ENCODE data around the gene PCDHGA8. TPM values are rescaled to one million over a fixed set of nuclear protein-coding genes. Genes with fewer than 3 reads are reported as not detected.
A peak's percentile ranks its signal among the peaks of the same experiment; 100 is the strongest.

PCDHGA8 gene
- total and polyA plus RNA-seq, 2 of the 13 experiments (the other 11 are each of a cell fraction or from before 2014, with no cell fraction given): 0.05 to 0.29 TPM

- TF ChIP-seq ZNF577 (CRISPR knock-in tag; IDR thresholded peaks at IDR 0.05; ENCODE audit: borderline replicate concordance, low read depth): no peak
- peak; percentile 60; the same call in 1 of the 2 replicates for TF ChIP-seq ZMYM4 (CRISPR knock-in tag; IDR thresholded peaks at IDR 0.05)
- TF ChIP-seq ZNF574 (CRISPR knock-in tag; IDR thresholded peaks at IDR 0.05): peak; percentile 59
- no peak for TF ChIP-seq ZNF709 (CRISPR knock-in tag; IDR thresholded peaks at IDR 0.05)
- no peak for TF ChIP-seq ZNF414 (CRISPR knock-in tag; IDR thresholded peaks at IDR 0.05)
- no peak for TF ChIP-seq HOXA7 (CRISPR knock-in tag; IDR thresholded peaks at IDR 0.05)
- TF ChIP-seq PHF21A (CRISPR knock-in tag; IDR thresholded peaks at IDR 0.05): 0 out of 2 replicates have a peak, but pooled peaks have one; percentile 23
- TF ChIP-seq MLXIP (CRISPR knock-in tag; IDR thresholded peaks at IDR 0.05; ENCODE audit: borderline replicate concordance): no peak
- peak; percentile 67; the same call in 1 of the 2 replicates for TF ChIP-seq KMT2B (CRISPR knock-in tag; IDR thresholded peaks at IDR 0.05)
- no peak for TF ChIP-seq IRF1 (CRISPR knock-in tag; IDR thresholded peaks at IDR 0.05; ENCODE audit: low read depth)
- TF ChIP-seq TBX3 (IDR thresholded peaks at IDR 0.05; ENCODE audit: borderline replicate concordance): no peak
- no peak for TF ChIP-seq HNRNPUL1 (IDR thresholded peaks at IDR 0.05; ENCODE audit: low read depth, low read length)
- TF ChIP-seq FOXP1 (IDR thresholded peaks at IDR 0.05): no peak
- TF ChIP-seq FOXP1 (CRISPR knock-in tag; IDR thresholded peaks at IDR 0.05): no peak
- TF ChIP-seq LRRFIP1 (CRISPR knock-in tag; conservative IDR thresholded peaks at IDR 0.05): no peak
- no peak for TF ChIP-seq TARDBP (CRISPR knock-in tag; IDR thresholded peaks at IDR 0.05)
These were observed 42.4 kb upstream of the PCDHGA8 start, which contains the start of gene PCDHGB1 (continued) for GRCh38 chr5:141349917-141350619.

Measured in HepG2 (cell line).